HG03558 (cell line): ENCODE data around the gene NRCAM.
"Not testable (repeated sequence)": the region's sequence is repeated elsewhere in the genome, so short reads cannot be mapped to it uniquely, and the experiment has no call there.

Experiments used
- ATAC-seq: cut with Tn5 transposase; IDR thresholded peaks from one replicate; pipeline ENCODE4 v1.9.1; 2021; ENCODE audit warnings: moderate number of reproducible peaks; ENCODE audit not compliant: unreplicated experiment; ENCODE audit errors: extremely low read depth

NRCAM gene

DNA sequence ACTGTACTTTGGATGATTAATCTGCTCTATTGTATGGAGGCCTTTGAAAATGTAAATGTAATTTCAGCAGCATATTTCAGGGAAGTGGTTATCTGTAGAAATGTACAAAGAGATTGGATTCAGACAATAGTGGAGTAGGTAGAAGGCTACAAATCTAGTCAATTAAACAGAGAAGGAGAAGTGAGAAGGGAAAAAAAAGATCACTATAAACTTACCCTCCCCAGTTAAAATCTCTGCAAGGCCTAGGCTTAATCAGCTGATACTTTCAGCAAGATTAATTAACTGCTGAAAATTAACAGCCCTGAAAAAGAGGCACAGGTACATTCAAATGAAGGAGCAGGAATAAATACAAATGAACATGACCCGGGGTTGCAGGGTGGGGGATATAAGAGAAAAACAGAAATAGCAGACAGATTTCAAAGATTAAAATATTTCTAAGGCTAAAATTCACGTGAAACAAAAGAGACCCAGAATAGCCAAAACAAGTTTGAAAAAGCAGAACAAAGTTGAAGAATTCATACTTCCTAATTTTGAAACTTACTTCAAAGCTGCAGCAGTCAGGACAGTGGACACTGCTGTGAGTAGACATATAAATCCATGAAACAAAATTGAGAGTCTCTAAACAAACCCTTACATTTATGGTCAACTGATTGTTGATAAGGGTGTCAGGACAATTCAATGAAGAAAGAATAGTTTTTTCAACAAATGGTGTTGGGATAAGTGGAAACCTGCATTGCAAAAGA, 96.0 kb downstream of the NRCAM start:
- ATAC-seq = no peak

DNA sequence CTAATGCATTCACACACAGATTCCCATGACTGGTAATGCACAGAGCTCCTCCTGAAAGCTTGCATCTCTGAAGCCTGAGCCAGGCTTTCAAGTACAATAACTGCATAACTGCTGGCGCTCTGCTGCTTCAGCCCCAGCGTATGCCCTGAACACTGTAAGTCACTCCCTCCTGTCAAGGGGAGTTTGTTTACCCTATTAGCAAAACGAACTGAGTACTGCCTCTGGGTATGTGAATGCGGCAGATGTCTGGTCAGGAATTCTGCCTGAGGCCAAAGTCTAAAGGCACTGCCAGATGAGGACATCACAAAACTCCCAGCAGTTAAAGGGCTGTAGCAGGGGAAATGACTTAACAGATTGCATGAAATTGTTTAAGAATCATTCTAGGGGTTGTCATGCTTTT, 97.7 kb downstream of the NRCAM start:
- ATAC-seq = no peak

DNA sequence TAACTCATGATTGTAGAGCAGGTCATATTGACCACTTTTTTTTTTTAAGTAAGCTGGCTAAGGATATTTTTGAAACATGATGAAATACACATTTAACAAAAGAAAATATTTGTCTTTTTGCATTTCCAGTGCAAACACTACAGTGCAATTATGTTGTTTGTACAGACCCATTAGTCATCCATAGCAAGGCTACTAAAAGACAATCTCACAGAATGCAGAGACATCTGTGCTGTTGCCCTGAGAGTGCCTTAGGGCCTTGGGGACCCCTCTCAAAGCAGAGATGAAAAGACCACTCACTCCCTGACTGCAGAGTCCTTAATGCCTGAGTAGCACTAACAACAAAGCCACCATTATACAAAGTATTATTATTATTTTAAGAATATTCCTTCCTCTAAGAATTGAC, 104.5 kb downstream of the NRCAM start:
- ATAC-seq = no peak

DNA sequence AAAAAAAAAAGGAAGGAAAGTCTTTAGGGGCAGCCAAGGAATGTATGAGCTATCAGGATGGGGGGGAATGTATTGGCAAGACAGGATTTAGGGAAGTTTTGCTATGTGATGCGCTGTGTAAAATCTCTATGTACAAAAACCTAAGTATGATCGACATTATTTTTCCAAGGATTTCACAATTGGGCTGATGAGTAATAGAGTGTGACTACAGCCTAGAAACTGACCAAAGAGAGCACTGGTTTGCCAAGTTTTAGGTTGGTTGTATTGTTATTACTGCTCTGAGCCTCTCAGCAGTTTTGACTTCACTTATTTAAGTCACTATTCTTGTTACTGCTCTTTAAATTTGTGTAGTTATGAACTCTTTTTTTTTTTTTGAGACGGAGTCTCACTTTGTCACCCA, 107.3 kb downstream of the NRCAM start:
- no peak for ATAC-seq

DNA sequence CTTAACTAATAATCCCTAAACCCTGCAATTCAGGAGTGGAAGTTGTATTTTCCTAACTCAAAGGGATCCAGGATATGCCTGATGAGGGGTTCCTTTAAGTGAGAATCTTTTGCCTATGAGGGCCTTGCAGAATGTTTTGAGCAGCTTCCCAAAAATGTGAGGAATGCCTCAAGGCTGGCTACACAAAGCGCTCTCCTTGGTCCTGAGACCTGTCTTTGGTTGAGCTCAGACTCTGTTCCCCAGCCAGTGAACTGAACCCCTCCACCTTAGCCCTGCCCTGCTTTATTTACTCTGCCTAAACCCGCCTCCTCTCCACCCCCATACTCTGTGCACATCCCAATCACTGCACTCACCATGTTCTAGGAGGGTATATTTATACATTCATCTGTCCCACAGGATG, 108.6 kb downstream of the NRCAM start:
- ATAC-seq = no peak

DNA sequence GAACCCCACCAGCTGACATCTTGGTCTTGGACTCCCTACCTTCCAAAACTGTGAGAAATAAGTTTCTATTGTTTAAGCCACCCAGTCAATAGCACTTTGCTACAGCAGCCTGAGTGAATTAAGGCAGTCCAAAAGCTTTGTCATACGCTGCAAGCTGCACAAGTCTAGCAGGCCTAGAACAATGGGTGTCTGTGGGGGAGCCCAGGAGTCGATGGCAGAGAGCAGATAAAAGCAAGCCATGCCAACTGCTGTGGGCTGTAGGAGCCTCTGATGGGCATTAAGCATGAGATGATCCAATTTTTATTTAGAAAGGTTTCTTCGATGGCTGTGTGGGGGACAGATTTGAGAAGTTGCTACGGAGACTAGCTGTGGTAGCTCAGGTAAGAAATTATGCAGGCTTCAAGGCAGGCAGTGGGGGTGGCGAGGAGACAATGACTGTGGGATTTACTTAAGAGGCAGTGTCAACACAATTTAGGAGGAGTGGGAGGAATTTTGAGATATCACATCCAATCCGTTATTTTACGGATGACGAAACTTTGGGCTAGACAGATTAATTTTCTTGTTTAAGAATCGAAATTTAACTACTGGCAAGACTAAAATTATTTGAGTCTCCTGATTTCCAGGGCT, 110.4 kb downstream of the NRCAM start:
- ATAC-seq = no peak

DNA sequence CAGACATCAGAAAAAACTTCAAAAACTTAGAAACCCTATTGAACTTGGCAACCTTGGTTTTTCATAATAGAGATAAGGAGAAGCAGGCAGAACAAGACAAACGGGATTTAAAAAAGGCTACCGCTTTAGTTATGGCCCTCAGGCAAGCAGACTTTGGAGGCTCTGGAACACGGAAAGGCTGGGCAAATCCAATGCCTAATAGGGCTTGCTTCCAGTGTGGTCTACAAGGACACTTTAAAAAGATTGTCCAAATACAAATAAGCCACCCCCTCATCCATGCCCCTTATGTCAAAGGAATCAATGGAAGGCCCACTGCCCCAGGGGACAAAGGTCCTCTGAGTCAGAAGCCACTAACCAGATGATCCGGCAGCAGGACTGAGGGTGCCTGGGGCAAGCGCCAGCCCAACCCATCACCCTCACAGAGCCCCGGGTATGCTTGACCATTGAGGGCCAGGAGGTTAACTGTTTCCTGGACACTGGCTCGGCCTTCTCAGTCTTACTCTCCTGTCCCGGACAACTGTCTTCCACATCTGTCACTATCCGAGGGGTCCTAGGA, 115.3 kb downstream of the NRCAM start:
- ATAC-seq = no peak

DNA sequence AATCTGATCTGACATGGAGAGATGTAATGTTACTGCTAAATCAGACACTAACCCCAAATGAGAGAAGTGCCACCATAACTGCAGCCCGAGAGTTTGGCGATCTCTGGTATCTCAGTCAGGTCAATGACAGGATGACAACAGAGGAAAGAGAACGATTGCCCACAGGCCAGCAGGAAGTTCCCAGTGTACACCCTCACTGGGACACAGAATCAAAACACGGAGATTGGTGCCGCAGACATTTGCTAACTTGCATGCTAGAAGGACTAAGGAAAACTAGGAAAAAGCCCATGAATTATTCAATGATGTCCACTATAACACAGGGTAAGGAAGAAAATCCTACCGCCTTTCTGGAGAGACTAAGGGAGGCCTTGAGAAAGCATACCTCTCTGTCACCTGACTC, 115.8 kb downstream of the NRCAM start:
- ATAC-seq = not testable (repeated sequence)

DNA sequence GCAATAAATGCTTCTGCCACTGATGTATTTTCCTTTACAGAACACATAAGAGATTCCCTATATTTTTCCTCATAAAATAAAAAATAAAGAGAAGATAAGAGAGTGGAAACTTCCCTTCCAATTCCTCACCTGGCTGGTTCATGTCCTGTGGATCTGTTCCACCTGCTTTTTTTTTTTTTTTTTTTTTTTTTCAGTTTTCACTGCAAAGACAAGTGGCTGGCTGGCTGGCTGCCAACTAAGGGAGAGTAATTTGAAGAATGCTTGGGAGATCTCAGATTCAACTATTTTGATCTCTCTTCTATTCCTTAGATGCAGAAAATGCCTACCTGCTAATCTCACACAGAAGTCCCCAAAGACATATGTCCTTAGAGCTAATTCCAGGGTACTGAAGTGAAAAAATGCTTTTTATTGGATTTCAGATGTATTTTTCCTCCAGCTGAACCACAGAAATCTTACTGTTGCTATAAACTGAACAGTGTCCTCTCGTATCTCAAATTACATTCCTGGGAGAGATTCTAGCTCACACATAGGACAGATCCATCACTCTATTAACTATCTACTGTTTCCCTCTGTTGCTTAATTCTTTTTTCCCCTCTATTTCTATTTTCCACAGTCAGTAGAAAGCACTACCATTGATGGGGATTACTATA, 120.8 kb downstream of the NRCAM start:
- no peak for ATAC-seq

DNA sequence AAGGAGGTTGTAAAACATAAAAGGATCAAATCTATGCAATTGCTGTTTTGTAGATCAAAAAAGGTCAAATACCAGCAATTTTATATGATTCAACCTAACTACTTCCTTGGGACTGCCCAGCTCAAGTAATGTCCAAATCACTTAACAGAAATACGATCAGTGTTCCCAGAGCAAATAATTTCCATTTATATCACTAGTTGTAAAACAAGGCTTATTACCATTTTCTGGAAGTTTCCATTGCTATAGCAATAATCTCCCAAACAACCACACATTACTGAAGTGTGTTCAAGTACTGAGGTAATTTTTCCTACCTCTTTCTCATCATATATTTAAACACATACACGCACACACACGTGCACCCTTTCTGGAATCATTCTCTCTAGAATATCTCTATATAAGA, 123.3 kb downstream of the NRCAM start:
- ATAC-seq = no peak

DNA sequence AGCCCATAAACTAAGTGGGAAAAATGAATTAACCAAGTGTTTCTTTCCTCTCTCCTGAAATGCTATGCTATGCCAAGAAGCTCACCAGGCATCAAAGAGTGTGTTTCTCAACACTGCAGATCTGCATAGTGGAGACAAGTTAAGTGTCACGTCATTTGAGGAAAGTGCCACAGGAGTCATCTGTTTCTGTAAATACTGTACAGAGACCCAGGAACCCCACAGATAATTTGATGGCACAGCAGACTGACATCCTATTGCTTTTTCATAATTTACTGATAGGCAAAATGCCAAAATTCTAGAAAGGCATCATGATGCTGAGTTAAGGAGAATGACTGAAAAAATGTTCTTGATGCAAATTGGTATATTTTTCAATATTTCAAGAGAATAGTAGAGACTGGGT, 124.3 kb downstream of the NRCAM start:
- no peak for ATAC-seq

DNA sequence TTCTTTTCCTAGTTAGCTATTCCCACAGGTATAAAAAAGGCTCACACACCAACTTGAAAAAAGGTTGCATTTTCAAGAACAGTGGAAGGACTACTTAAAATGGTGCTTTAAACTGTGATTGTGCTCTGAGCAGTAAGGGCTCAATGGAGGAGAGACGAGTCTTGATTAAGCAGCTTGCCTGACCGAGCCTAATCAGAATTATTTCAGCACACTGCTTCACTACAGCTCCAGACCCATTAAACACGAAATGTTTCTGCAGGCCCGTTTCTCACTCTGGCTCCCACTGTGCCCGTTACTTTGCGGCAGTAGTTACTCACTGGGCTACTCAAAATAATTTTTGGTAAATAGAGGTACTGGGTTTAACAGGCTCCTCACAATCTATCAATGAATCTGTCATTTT, 126.0 kb downstream of the NRCAM start:
- ATAC-seq = no peak

DNA sequence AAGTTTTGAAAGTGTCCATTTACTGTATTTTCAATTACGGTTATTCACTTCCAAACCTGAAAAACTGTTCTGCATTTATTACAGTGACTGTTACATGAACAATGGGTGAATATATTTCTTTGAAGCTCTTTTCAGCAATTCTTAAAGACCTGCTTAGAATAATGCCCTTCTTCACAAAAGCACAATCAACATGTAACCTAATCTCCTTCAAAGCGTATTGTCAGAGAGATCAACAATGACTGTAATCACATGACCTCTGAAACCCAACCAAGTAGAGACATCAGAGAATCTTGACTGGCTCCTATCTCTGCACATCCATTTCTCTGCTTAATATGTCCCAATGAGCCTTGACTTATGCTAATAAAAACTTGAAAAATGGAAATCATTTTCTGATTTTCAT, 126.7 kb downstream of the NRCAM start:
- ATAC-seq = no peak

DNA sequence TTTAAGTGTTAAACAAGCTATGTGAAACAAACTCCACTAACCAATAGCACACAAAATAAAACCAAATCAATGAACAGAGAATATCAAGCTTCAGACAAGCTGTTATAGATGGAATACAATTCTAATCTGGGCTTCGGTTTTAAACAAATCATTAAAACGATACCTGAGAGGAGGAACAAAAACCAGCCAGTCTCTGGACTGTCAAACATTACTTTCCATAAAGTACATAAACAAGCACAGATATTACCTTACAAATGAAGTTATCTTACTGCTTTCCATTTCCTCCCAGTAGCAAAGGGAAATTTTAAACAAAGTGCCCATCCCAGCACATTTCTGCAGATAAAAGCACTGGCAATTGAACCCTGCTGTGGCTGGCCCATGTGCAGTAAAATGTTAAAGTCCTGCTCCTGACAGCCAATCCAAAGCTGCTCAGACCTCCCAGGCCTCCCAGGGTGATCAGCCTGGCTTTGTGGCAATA, 128.0 kb downstream of the NRCAM start:
- peak; percentile 56 for ATAC-seq

DNA sequence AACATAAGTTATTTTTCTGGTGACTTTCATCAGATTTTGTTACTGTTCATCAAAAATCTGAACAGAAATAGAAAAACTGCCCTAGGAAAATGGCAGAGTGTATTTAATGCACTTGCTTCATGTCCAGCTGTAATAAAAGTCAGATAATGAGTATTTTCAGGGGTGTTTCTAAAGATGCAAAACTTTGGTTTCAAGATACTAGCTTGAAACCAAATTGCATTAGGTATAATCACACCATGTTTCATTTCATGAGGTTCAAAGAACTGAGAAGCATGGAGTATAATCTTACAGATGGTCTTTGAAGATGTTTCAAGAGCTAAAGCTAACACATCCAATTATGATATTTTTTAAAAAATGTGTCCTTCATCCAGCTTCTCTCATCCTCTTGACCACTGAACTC, 128.9 kb downstream of the NRCAM start:
- no peak for ATAC-seq

DNA sequence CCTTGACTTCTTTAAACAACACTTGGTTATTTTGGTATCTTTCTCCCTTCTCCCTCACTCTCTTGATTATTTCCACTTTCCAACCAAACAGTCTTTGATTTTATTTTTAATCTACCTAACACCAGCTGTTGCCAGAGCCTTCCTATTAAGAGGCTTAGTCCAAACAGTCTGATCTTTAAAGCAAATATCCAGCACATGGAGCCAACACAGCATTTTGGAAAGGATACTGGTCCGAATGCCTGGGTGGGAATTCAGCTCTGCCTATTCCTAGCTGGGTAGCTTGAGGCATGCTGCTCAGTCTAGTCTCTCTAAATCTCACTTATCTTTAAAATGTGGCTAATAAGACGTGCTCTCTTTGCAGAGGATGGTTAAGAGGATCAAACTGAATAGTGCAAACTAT, 129.3 kb downstream of the NRCAM start:
- no peak for ATAC-seq

DNA sequence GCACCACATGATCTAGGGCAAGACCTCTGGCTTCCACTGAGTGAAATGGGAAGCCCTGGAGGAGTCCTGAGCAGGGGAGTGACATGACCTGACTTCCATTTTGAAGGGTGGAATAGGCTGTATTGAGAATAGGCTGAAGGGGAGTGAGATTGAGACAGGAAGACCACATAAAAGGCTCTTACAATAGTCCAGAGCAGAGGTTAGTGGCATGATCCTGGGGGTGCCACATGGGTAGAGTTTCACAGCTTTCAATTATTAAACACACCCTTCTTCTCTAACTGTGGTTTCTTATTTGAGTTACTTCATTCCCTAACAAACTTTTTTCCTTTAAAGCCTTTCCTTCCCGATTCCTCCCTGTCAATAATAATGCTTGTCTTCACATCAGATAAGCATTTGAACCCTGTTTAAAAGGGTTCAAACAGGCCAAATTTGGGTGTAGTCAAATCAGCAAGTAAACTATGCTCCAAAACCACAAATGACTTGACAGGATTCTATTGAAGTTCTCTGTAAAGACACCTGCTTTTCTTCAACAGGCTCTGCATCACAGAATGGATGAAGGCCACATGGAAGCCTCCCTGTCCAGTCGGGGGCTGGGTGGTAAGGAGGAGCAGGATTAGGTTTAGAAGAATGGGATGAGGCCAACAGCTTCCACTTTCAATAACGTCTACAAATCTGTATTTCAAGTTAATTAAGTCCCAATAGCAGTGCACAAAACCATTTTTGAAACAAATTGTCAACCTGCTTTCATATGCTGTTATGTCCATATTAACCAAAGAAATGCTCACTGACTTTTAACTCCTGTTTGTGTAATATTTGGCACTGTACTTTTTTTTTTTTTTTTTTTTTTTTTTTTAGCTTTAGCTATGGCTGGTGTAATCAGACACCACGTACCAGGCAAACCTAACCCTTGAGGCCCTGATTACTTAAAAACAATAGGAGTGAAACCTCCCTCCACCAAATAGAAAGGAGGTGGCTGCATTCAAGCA, 131.9 kb downstream of the NRCAM start:
- no peak for ATAC-seq

DNA sequence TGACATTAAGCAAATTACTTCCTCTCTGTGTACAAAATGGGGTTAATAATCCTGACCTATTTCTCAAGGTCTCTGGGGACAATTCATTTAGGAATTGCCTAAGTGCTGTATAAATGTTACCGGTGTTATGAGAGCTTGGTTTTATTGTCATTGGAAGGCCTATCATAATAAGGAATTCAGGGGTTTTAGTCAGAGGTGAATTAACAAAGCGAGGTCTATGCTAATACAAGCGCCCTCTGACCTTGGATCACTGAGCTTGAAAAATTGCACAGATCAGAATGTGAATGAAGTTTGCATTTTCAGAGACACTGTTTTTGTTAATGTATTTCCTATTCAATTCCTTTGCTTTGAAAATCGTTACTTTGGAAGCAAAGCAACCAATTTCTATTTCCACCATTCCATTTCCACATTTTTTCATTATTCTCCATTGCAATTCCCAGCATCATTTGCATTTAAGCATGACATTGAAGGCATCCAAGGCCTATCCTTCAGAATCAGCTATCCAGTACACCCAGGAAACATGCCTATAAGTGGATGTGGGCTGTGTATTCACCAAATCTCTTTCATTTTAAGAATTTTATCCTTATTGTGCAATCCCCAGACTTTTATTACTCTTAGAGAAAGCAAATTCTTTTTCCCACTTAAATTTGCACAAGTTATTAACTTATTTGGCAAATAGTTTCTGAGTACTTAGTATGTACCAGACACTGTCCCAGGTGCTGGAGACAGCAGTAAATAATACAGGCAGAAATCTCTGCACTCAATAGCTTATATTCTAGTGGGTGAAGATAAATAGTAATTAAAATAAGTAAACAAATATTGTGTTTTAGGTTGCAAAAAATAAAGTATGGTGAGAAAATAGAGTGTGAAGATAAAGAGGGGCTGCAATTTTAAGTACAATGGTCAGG, 133.1 kb downstream of the NRCAM start:
- ATAC-seq = no peak

DNA sequence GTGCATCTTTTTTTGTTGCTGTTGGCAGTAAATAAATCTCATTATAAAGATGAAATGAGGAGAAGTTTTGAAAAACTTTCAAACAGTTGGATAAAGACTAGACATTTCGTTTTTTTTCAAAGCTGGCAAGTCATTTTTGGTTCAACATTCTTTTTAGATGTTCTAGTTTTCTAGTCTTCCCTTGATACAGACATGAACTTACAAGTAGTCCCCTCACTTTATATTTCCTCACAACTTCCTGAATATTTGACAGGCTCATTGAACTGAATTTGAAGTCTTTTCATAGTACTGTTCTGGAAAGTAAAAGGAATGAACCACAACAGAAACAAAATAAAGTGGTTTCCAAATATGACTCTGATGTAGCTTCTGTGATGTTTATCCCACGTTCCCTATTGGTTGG, 134.2 kb downstream of the NRCAM start:
- ATAC-seq = no peak
